Fibroblast of skin of right quadriceps (primary cell): ENCODE data around the gene CAMK2B.
A peak's percentile ranks its signal among the peaks of the same experiment; 100 is the strongest.

ENCODE experiments used
- DNase-seq: peaks from one replicate; pipeline ENCODE4 v3.0.0-alpha.2; 2013

Gene CAMK2B

DNA sequence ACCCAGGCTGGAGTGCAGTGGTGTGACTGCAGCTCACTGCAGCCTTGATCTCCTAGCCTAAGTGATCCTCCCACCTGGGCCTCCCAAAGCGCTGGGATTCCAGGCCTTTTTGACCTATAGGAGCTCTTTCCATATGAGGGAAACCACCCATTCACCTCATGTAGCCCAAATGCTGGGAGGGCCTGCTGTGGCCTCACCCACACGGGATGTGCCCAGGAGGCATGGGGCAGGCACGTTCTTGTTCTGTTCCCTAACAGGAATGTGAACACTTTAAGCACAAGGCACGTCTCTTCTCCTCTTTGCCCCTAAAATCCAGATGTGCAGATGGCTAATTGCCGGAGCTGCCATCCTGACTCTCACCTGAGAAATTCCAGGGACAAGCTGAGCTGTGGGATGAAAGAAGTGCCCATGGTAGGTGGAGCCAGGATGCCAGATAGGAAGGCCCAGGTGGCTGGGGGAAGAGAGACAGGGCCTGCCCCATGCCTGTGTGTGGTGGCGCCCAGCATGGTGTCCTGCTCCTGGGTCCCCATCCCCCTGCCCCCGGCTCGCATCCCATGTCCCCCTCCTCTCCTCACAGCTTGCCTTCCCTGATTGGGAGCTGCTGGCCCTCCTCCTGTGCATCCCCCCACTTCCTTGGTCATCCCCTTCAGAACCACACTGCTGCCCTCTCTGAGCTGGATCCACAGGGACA is 17.3 kb downstream of the CAMK2B start:
- DNase-seq = no peak

DNA sequence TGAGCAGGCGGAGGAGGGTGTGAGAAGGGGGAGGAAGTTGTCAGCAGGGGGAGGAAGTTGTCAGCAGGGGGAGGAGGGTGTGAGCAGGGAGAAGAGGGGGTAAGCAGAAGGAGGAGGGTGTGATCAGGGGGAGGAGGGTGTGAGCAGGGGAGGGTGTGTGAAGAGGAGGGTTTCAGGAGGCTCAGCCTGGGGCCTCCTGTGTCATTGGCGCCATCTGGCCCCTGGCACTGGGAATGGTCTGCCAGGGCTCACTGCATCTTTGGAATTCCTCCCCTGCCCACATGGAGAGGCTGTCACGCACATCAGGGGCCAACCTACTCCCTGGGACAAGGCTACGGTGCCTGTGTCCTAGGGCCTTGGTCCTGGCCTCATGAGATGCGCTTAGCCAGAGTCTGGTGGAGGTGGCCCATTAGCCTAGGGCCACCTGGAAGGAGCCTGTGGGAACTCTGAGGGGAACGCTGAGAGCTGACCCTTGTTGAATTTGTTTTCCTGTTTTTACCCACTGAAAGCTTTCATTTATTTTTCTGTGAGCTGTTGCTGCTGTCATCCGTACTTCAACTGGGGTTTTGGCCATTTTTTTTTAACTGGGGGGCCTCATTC is 18.0 kb downstream of the CAMK2B start:
- peak; percentile 65 for DNase-seq

DNA sequence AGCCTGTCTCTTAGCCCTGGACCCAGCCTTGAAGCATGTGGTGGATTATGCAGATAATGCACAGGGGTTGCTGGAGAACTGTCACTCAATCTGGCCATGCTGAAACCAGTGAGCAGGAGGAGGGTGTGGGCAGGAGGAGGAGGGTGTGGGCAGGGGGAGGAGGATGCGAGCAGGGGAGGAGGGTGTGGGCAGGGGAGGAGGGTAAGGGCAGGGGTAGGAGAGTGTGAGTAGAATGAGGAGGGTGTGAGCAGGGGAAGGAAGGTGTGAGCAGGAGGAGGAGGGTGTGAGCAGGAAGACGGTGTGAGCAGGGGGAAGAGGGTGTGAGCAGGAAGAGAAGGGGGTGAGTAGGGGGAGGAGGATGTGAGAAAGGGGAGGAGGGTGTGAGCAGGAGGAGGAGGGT is 18.8 kb downstream of the CAMK2B start:
- DNase-seq = no peak

DNA sequence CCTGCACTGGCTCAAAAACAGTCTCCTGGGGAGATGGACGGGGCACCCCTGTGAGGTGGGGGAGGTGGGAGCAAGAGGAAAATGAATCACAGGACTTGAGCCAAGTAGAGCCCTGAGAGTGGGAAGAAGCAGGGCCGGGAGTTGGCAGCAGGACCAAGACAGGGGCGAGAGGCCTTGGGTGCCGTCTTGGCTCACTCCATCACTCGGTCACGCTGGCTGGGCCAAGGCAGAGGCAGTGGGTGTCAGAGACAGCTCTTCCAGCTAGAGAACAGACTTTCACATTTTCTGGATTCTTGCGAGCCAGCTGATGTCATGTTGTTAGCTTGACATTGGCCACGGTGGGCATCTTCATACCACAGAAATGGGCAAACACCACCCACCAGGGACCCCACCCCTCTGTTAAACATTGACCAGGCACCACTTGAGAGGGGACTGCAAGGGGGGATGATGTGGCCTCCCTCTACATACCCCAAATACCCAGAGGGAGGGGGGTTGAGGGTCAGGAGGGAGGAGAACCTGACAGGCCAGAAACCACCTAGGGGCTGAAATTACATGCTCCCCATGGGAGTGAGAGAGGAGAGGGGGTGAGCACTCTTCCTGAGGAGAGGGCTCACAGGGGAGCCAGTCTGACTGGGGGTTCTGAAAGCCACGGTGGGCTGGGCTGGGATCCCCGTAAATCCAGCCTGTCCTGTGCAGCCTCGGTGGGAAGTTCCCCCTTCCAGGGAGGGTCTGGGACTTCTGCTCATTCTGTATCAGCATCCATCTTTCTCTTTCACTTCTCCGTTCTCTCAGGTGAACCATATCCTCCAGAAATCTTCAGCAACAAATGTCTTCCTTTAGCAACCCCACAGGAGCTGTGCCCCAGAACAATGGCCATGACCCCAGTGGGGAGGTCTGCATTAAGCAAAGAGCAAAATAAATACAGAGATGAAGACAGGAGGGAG is 19.6 kb downstream of the CAMK2B start:
- DNase-seq = no peak

DNA sequence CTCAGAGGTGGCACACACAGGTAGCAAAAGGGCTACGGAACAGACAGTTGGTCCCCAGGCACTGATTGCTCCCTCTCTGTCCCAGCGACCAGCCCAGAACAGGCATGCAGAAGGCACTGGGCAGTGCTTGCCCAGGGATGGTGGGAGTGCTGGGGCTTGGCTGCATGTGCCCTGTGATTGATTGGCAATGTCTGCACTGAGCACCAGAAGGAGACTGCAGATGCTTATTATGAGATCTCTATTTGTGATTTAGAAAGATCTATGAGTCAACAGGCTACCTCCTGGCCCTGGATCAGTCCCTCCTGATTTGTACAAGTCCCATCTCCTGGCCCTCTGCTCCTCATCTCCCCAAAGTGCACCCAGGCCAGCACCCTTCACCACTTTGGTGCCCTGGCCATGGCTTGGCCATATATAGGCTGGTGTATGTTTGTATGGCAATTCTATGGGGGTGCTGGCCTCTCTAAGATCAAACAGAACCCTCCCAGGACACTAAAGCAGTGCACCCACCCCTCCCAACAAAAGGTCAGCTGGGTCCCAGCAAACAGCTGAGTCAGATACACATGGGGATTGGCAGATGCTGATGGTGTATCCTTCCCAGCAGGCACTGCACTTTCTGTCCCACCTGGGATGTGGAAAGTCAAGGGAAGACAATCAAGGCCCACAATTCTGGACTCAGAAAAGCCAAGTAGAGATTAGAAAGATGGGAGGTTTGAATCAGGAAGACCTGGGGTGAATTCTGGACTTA is 30.9 kb downstream of the CAMK2B start:
- DNase-seq = no peak

DNA sequence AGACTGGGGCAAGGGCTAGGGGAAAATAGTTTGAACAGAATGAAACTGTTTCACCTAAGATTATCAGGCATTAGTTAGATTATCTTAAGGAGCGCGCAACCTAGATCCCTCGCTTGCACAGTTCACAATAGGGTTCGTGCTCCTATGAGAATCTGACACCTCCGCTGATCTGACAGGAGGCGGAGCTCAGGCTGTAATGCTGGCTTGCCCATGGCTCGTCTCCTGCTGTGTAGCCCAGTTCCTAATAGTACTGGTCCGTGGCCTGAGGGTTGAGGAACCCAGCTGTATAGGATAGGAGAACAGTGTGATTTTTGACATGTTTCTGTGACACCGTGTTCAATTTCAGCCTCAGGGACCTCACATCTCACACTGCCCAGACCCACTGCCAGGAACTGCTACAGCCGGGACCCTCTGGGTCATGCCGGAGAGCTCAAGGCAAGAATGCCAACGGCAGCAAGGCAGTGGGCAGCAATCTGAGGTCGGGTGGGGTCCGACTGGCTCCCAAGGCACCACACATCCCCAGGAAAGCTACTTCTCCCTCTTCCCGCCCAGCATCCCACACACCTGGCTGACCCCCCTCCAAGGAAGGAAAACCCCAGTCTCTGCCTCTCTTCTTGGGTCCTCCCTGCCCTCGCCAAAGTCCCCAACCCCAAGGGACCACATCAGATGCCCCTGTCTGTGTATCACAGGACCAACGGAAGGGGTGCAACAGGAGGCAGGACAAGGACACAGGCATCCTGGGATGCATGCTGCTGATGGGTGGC is 31.7 kb downstream of the CAMK2B start:
- DNase-seq = no peak

DNA sequence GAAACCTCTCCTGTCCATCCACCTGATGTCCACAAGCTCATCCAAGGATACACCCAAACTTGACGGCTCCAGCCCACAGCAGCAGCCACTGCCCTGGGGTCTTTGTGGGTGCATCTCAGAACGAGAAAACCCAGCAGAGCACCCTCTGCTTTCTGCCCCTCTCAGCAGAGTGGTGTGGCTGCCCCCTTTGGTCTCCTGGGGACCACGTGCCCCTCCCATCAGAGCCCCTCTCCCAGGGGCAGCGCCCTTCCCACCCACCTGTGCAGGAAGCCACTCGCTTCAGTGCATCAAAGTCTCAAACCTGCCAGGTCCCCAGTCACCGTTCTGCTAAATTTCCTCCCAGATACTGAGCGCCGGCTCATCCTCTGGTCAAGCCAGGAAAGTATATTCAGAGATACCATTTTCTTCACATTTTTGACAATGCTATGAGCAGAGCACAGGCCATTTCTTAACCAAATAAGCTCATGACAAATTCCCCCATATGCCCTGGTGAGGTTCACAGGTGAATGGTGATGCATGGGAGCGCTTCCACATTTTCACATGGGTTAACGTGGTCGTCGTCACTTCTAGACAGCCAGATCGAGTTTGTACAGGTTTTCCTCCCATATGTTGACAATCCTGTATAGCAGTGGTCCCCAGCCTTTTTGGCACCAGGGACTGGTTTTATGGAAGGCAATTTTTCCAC is 32.4 kb downstream of the CAMK2B start:
- DNase-seq = no peak

DNA sequence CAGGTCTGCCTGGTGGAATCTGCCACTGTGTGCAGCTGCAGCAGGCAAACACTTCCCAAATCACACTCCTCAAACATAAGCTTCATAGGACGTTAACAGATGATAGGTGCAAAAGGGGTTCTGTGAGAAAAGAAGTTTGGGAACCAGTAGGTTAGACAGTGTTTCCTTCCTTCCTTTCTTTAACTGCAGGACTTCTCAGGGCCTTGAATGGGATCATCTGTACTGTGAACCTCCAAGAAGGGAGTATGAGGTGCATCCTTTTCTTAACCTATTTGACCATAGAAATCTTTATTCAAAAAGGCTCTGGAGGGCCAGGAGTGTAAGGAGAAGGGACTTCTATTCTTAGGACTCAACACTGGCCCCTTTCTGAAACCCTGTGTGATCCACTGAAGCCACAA is 33.0 kb downstream of the CAMK2B start:
- DNase-seq = no peak

DNA sequence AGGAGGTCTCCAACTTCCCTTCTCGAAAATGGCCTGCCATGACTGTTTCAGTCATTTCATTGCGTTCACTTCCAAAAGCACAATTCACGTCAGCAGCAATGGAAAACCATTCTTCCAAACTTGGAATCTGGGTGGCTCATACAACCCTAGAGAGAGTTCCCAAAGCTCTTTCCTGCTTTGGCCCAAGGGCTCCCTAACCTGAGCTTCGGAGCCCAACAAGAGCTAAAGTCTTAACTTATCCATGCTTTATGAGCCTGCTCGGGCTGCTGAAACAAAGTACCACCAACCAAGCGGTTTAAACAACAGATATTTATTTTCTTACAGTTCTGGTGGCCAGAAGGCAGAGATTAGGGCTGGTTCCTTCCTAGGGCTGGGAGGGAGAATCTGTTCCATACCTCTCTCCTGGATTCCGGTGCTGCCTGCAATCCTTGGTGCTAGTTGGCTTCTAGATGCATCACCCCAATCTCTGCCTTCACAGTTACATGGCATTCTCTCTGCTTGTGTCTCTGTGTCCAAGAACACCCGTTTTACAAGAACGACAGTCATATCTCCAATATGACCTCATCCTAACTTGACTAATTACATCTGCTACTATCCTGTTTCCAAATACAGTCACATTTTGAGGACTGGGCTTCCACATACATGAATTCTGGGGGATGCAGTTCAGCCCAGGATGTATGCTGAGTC is 33.5 kb downstream of the CAMK2B start:
- no peak for DNase-seq

DNA sequence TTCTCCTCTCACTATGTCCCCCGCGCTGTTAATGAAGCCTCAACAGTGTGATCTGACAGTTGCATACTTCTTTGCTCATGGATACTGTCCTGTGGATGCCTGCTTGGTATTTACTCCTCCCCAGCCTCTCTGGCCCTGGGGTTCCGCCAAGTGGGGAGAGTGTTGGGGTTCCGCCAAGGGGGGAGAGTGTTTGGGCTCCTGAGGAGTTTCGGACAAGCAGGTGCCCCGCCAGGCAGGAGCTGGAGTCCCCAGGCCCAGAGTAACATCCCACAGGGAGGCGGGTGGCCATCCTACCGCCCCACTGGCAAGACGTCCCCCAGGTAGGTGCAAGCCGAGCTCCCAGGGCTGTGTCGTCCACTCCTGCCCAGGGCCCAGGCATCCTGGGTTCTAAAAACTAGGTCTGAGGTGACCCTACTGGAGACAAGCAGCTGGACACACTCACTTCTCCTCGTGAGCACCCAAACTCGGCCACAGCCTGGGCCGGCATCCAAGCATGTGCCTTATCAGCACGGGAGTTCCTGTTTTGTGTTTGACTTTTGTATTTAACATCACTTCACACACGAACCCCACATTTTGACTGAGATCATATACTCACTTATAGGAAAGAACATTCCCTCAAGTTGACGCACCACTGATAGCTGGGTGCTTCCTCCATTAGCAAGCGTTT is 34.2 kb downstream of the CAMK2B start:
- DNase-seq = no peak

DNA sequence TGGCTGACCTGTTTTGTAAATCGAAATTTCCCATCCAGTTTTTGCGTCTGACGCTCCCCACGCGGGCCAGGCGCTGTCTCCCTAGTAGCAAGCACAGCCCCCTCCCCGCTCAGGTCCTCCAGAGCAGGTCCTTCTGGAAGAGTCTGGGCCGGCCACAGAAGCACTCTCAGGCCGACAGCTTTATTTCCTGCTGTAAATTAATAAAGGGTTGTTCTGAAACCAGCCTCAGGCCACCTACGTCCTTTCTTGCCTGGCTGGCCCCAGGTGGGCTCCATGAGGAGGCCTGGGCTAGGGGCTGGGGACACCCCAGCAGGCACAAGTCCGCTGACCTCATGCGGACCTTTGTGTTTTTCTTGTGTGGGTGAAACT is 35.2 kb downstream of the CAMK2B start:
- no peak for DNase-seq

DNA sequence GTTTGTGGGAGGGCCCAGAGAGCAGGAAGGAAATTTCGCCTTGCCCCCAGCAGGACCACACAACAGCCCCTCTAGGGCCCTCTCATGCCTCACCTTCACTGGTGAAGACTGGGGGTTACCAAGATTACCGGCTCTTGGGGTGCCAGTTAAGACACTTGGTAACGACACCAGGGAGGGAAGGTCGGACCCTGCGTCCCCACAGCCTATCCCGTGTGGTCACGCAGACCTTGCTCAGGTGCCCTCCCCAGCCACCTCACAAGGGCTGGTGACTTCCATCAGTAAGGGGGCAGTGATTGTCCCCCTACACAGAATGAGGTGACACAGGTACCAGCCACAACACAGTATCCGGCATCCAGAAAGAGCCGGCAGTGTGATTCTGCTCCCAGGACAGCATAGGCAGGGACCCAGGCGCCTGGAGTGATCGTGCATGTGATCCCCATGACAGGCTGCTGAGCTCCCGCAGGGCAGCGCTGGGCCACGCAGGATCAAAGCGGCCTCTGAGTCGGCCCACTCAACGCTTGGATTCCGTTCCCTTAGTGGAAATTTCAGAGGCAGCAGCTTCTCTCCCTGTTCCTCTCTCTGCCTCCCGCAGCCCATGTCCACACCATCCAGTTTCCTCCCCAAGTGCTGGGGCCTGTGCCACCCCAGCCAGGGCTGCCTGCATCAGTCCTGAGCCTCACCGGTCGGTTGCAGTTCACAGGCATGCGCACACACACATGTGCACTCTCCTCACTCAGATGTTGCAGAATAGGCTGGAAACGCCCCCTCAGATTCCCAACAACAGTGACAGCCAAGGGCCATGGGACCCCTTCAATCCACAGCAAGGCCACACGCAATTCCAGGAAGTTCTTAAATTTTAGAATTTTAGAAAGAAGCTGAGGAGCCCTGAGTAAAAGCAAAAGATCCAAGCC is 35.8 kb downstream of the CAMK2B start:
- DNase-seq = no peak

DNA sequence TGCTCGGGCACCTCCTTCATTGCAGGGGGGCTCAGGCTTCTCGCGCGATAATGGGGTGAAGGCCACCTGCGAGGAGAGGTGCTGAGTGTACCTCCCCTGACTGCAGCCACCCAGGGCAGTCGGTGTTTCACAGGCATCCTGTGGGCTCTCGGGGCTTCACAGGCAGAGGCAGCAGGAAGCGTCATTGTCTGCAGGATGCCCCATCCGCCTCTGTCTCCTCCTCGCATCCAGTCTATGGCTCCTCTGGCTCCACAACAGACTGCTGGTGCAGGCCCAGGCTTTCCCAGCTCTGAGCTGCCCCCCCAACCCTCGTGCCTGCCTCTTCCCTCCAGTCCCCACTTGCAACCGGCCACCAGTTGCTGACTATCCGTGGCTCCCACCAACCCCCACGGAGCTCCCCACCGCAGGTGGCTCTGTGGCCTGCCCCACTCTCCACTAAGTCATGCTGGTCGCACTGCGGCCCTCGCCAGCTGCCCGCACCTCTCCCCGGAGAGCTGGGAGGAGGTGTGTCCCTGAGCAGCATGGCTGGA is 36.5 kb downstream of the CAMK2B start:
- no peak for DNase-seq

DNA sequence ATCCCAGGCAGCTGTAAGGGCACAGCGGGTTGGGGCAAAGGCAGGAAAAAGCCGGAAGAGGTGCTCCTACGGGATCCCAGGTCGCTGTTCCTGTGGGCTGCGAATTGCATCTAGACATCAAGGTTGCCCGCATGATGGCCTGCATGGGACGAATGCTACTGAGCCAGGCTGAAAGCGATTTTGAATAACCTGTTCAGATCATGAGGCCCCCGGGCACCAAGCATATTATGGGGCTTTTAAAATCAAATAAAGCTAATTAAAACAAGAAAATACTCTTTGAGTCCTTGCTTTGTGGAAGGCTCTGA is 37.1 kb downstream of the CAMK2B start:
- no peak for DNase-seq

DNA sequence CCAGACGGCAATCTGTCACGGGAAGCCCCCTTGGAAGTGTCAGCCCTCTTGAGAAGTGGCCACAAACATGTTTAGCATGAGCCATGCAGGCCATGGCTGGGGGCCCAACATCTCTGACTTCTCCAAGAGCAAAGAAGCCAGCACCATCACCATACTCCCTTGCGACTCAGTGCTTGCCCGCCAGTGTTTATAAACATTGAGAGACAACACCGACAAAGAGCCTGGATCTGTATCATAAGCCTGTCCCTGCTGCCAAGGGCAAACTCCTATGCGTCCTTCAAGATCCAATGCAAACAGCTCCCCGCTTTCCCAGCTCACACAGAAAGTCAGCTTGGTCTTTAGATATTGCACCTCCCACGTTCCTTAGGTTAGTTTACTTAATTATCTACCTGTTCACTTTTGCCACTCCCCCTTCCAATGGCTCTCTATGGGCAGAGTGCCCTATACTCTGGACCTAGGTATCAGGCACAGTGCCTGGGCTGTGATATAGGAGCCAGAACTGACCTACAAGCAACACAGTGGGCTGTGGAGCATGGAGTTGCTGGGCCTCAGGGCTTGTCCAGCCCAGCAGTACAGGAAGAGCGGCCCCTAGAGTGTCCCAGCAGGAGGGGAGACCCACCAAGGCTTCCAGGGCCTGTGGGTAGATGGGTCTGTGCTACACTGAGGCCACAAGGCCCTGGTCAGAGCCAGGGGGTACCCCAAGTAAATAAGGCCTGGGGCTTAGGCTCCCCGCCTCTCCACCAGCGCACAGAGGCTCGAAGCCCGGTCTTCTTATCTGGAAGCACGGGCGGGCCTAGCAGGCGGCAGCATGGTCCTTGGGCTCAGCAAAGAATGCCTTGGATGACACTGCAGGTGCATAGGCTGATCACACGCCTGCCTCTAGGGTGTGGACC is 37.7 kb downstream of the CAMK2B start:
- no peak for DNase-seq

DNA sequence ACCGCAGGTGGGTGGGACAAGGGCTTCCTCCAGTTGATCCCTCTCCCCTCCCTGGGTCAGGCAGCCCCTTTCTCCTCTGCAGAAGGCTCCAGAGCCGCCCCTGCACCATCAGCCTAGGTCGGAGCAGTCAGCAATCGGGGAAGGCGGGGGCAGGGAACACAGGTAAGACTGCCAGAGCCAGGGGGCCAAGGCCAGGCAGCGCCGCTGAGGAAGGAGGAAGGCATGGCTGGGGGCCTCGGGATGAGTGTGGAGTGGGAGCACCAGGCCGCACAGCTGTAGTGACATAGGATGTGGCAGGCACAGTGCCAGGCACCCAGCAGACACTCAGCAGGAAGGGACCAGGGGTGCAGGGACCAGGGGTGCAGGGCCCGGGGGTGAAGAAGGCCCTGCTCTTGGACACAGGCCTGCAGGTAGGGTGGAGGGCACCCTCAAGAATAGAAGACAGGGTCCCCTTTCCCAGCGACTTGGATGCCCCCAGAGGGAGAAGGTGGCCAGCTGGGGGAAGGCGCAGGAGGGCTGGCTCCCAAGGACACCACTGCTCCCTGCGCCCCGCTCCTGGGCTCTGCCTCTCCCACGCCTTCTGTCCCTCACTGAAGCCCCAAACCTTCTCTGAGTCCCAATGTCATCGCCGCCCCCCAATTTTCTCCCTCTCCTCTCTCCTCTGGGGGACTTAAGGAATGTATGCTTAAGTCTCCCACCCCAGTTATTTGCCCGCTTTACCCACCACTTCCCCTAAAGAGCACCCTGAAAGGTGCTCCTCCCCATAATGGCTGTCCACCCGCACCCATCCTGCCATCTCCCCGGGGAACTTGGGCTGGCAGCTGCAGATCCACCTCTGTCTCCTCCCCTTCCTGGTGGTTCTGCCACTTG is 38.5 kb downstream of the CAMK2B start:
- DNase-seq = no peak

DNA sequence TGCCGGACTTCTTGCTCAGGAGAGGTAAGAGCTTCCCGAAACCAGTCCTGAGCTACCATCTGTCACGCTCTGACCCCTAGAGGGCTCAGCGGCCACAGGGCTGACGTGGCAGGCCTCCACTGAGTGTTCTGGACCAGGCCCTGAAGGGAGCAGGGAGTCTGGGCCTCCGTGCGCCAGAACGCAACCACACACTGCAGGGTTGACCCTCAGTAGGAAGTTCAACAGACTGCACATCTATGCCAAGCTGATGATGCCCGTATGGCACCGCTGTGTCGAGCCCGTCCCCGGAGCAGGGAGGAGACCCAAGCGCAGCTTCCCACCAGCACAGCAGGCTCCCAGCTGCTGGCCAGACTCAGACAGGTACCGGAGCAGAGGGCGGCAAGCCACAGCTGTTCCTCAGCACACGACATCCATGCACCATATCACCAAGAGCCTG is 39.2 kb downstream of the CAMK2B start:
- no peak for DNase-seq
